Hindlimb muscle (tissue), 1 donor: ENCODE results near the gene SNTG2. TPM values are rescaled to one million over a fixed set of nuclear protein-coding genes. Genes with fewer than 3 reads are reported as not detected.

Experiments
- DNase-seq: peaks from one replicate; pipeline ENCODE4 v3.0.0-alpha.2; 2013
- polyA plus RNA-seq: library from polyadenylated mRNA; unstranded; fragments of 120-200 nt; gene quantifications from one replicate; pipeline ENCODE4 v1.2.1, GENCODE V29; 2013; ENCODE audit not compliant: insufficient read length

SNTG2 gene
- polyA plus RNA-seq, 1 donor: not detected

- no peak for DNase-seq
Measured at GRCh38 chr2:953975-954686, 3.5 kb downstream of the SNTG2 start.

- no peak for DNase-seq
Measured at GRCh38 chr2:954687-955000, 4.0 kb downstream of the SNTG2 start.

GRCh38 chr2:955829-956731, 5.4 kb downstream of the SNTG2 start:
- DNase-seq: no peak

GRCh38 chr2:959457-959856, 8.8 kb downstream of the SNTG2 start:
- no peak for DNase-seq

- DNase-seq: no peak
Measured at GRCh38 chr2:960061-960736, 9.6 kb downstream of the SNTG2 start.

- no peak for DNase-seq
Measured at GRCh38 chr2:961786-962185, 11.1 kb downstream of the SNTG2 start.

GRCh38 chr2:963876-964275, 13.2 kb downstream of the SNTG2 start:
- DNase-seq: no peak

GRCh38 chr2:964562-964961, 13.9 kb downstream of the SNTG2 start:
- no peak for DNase-seq

GRCh38 chr2:965640-966147, 15.0 kb downstream of the SNTG2 start:
- DNase-seq: no peak

GRCh38 chr2:973129-973528, 22.5 kb downstream of the SNTG2 start:
- no peak for DNase-seq

- no peak for DNase-seq
Measured at GRCh38 chr2:974054-974453, 23.4 kb downstream of the SNTG2 start.

- DNase-seq: no peak
Measured at GRCh38 chr2:974502-974901, 23.9 kb downstream of the SNTG2 start.

- DNase-seq: no peak
Measured at GRCh38 chr2:975095-975494, 24.4 kb downstream of the SNTG2 start.

GRCh38 chr2:979069-979928, 28.6 kb downstream of the SNTG2 start:
- DNase-seq: no peak

GRCh38 chr2:980176-980575, 29.5 kb downstream of the SNTG2 start:
- DNase-seq: no peak

GRCh38 chr2:981258-981657, 30.6 kb downstream of the SNTG2 start:
- DNase-seq: no peak

GRCh38 chr2:981759-982158, 31.1 kb downstream of the SNTG2 start:
- DNase-seq: no peak

- no peak for DNase-seq
Measured at GRCh38 chr2:985317-985898, 34.8 kb downstream of the SNTG2 start.

GRCh38 chr2:987789-988188, 37.1 kb downstream of the SNTG2 start:
- no peak for DNase-seq

- DNase-seq: no peak
Measured at GRCh38 chr2:989781-990467, 39.3 kb downstream of the SNTG2 start.

- DNase-seq: no peak
Measured at GRCh38 chr2:990970-991369, 40.3 kb downstream of the SNTG2 start.
